NCI-H526 (cell line): Measurements from ENCODE around the gene CAV2.

Experiments
- DNase-seq, 2 experiments: peaks; one replicate each; lab custom pipeline; 2025; lab: John Stamatoyannopoulos, UW

Gene CAV2

GRCh38 chr7:116524609-116525297, 25.2 kb downstream of the CAV2 start, which contains the start of gene CAV1:
Gene CAV1 (plus strand): TSS chr7:116525036. CDS start chr7:116525063, 27 bp downstream.
- DNase-seq: peak; percentile 22 to 72

GRCh38 chr7:116525298-116525912, 25.9 kb downstream of the CAV2 start:
- DNase-seq: peak; percentile 17 to 66

- DNase-seq: peak; percentile 71 to 91
Measured at GRCh38 chr7:116525913-116526861, 26.6 kb downstream of the CAV2 start.

- DNase-seq: no peak
Measured at GRCh38 chr7:116526897-116527296, 27.4 kb downstream of the CAV2 start.

GRCh38 chr7:116527521-116527920, 28.0 kb downstream of the CAV2 start:
- DNase-seq: no peak

- no peak for DNase-seq
Measured at GRCh38 chr7:116528008-116528789, 28.7 kb downstream of the CAV2 start.

GRCh38 chr7:116529250-116529649, 29.7 kb downstream of the CAV2 start:
- DNase-seq: no peak

- no peak for DNase-seq
Measured at GRCh38 chr7:116530107-116530820, 30.7 kb downstream of the CAV2 start.

GRCh38 chr7:116532102-116532688, 32.7 kb downstream of the CAV2 start:
- no peak for DNase-seq

GRCh38 chr7:116534790-116535189, 35.3 kb downstream of the CAV2 start:
- DNase-seq: no peak

GRCh38 chr7:116535416-116535815, 35.9 kb downstream of the CAV2 start:
- DNase-seq: no peak

- no peak for DNase-seq
Measured at GRCh38 chr7:116538138-116538537, 38.6 kb downstream of the CAV2 start.

- DNase-seq: no peak
Measured at GRCh38 chr7:116539879-116540278, 40.3 kb downstream of the CAV2 start.

GRCh38 chr7:116540743-116541142, 41.2 kb downstream of the CAV2 start:
- DNase-seq: no peak

GRCh38 chr7:116541951-116542350, 42.4 kb downstream of the CAV2 start:
- no peak for DNase-seq

- DNase-seq: no peak
Measured at GRCh38 chr7:116542618-116543017, 43.1 kb downstream of the CAV2 start.

- no peak for DNase-seq
Measured at GRCh38 chr7:116543664-116544063, 44.1 kb downstream of the CAV2 start.

- no peak for DNase-seq
Measured at GRCh38 chr7:116544487-116544886, 44.9 kb downstream of the CAV2 start.

GRCh38 chr7:116545411-116545993, 46.0 kb downstream of the CAV2 start:
- no peak for DNase-seq

GRCh38 chr7:116546054-116546453, 46.5 kb downstream of the CAV2 start:
- no peak for DNase-seq
